ENCODE measurements around the gene RHEX. TPM values are rescaled to one million over a fixed set of nuclear protein-coding genes. Genes with fewer than 3 reads are reported as not detected.
"Not testable (repeated sequence)": the region's sequence is repeated elsewhere in the genome, so short reads cannot be mapped to it uniquely, and the experiment has no call there.

Gene RHEX
- polyA plus RNA-seq (2013, experiment 1 of 2): not detected
- polyA plus RNA-seq (2013, experiment 2 of 2): not detected

- not testable (repeated sequence) for H3K27me3 ChIP-seq (ENCODE audit: control insufficient read depth in 3 of 3, insufficient read depth in 3 of 3, low read depth in 1 of 3, low read length in 3 of 3); H3K18ac ChIP-seq (ENCODE audit: low read length); H2AK5ac ChIP-seq (ENCODE audit: low read depth, low read length); H3K36me3 ChIP-seq (replicated peaks in 1 of 2; ENCODE audit: control insufficient read depth in 2 of 2, insufficient read depth in 2 of 2, low read length in 2 of 2); H4K8ac ChIP-seq (ENCODE audit: low read depth, low read length); H3K4me2 ChIP-seq (ENCODE audit: insufficient read depth, low read length, poor library complexity, severe bottlenecking); H3K27ac ChIP-seq (replicated peaks; ENCODE audit: low read length); DNase-seq (ENCODE audit: low spot score); H4K91ac ChIP-seq (ENCODE audit: low read depth, low read length, poor library complexity); H2BK15ac ChIP-seq (ENCODE audit: low read length); H2BK5ac ChIP-seq (ENCODE audit: low read length); H3K4ac ChIP-seq (ENCODE audit: low read length); H2BK12ac ChIP-seq (ENCODE audit: low read length); H3K4me3 ChIP-seq (ENCODE audit: low read length in 2 of 2); H2BK120ac ChIP-seq (ENCODE audit: low read depth, low read length); H3K79me1 ChIP-seq (ENCODE audit: low read depth, low read length); H3K9me3 ChIP-seq (replicated peaks in 1 of 2; ENCODE audit: control insufficient read depth in 2 of 2, insufficient read depth in 1 of 2, low read depth in 1 of 2, low read length in 2 of 2); H3K23ac ChIP-seq (ENCODE audit: low read depth, low read length, poor library complexity); H3K9ac ChIP-seq (ENCODE audit: low read depth, low read length, poor library complexity); H3K4me1 ChIP-seq (ENCODE audit: control insufficient read depth in 2 of 2, insufficient read depth in 1 of 2, low read depth in 1 of 2, low read length in 2 of 2); H3K14ac ChIP-seq (ENCODE audit: low read length)
- H2AFZ ChIP-seq (ENCODE audit: low read length): peak within 1 kb of the TSS; percentile 26
- WGBS, 2 donors (ENCODE audit: extremely low coverage in 2 of 2, insufficient read length in 2 of 2, insufficient replicate concordance in 1 of 2): no CpG with 5 or more reads among the region's 17 CpGs
Measured at GRCh38 chr1:206052919-206053610, at the start of gene RHEX. TSS of gene RHEX (plus strand) at chr1:206053173. CDS start at chr1:206097829, 44,656 bp downstream.

- Histone ChIP-seq H2BK12ac (ENCODE audit: low read length) (peak overlapping the region; percentile 25), H3K23ac (ENCODE audit: low read depth, low read length, poor library complexity) (peak overlapping the region; percentile 11), H3K36me3 (replicated peaks in 1 of 2; ENCODE audit: control insufficient read depth in 2 of 2, insufficient read depth in 2 of 2, low read length in 2 of 2) (peaks cover 0 to 2% of the 10 kb centered on the region in 2 donors), H3K4me2 (ENCODE audit: insufficient read depth, low read length, poor library complexity, severe bottlenecking) (no peak overlapping the region), H2BK15ac (ENCODE audit: low read length) (no peak overlapping the region), H3K4me3 (ENCODE audit: low read length in 2 of 2) (peak overlapping the region in 1 of 2 donors; percentile 66), H2AFZ (ENCODE audit: low read length) (no peak overlapping the region), H3K4ac (ENCODE audit: low read length) (peak overlapping the region; percentile 66), H3K14ac (ENCODE audit: low read length) (peak overlapping the region; percentile 61), H3K4me1 (ENCODE audit: control insufficient read depth in 2 of 2, insufficient read depth in 1 of 2, low read depth in 1 of 2, low read length in 2 of 2) (peaks cover 0 to 9% of the 10 kb centered on the region in 2 donors), H3K79me1 (ENCODE audit: low read depth, low read length) (peaks cover 8% of the 10 kb centered on the region), H4K91ac (ENCODE audit: low read depth, low read length, poor library complexity) (peak overlapping the region; percentile 34), H2BK5ac (ENCODE audit: low read length) (peak overlapping the region; percentile 20), H3K27ac (replicated peaks; ENCODE audit: low read length) (no peak overlapping the region), H3K9me3 (replicated peaks in 1 of 2; ENCODE audit: control insufficient read depth in 2 of 2, insufficient read depth in 1 of 2, low read depth in 1 of 2, low read length in 2 of 2) (peaks cover 0 to 3% of the 10 kb centered on the region in 2 donors), H3K18ac (ENCODE audit: low read length) (peak overlapping the region; percentile 44), H3K9ac (ENCODE audit: low read depth, low read length, poor library complexity) (peak overlapping the region; percentile 54), H3K27me3 (ENCODE audit: control insufficient read depth in 3 of 3, insufficient read depth in 3 of 3, low read depth in 1 of 3, low read length in 3 of 3) (peaks cover 0 to 8% (median 0%) of the 10 kb centered on the region in 3 experiments), H4K8ac (ENCODE audit: low read depth, low read length) (no peak overlapping the region), H2BK120ac (ENCODE audit: low read depth, low read length) (no peak overlapping the region), H2AK5ac (ENCODE audit: low read depth, low read length) (peak overlapping the region; percentile 11)
- no peak for DNase-seq (ENCODE audit: low spot score)
- 100% methylated on average over 7 of the region's 7 CpGs; no CpG with 5 or more reads in 1 of the 2 donors for WGBS, 2 donors (ENCODE audit: extremely low coverage in 2 of 2, insufficient read length in 2 of 2, insufficient replicate concordance in 1 of 2)
Measured at GRCh38 chr1:206003854-206004800, 48.8 kb upstream of the RHEX start.

GRCh38 chr1:206004826-206005225 lies 48.1 kb upstream of the RHEX start:
- H3K27me3 ChIP-seq (ENCODE audit: control insufficient read depth in 3 of 3, insufficient read depth in 3 of 3, low read depth in 1 of 3, low read length in 3 of 3): peaks cover 0 to 8% (median 0%) of the 10 kb centered on the region in 3 experiments
- H2AK5ac ChIP-seq (ENCODE audit: low read depth, low read length): no peak overlapping the region
- H3K23ac ChIP-seq (ENCODE audit: low read depth, low read length, poor library complexity): peak overlapping the region; percentile 11
- H3K27ac ChIP-seq (replicated peaks; ENCODE audit: low read length): no peak overlapping the region
- no CpG with 5 or more reads among the region's 12 CpGs for WGBS, 2 donors (ENCODE audit: extremely low coverage in 2 of 2, insufficient read length in 2 of 2, insufficient replicate concordance in 1 of 2)
- H4K91ac ChIP-seq (ENCODE audit: low read depth, low read length, poor library complexity): no peak overlapping the region
- H3K79me1 ChIP-seq (ENCODE audit: low read depth, low read length): peaks cover 8% of the 10 kb centered on the region
- H4K8ac ChIP-seq (ENCODE audit: low read depth, low read length): no peak overlapping the region
- no peak overlapping the region for H2BK12ac ChIP-seq (ENCODE audit: low read length)
- peak overlapping the region; percentile 51 for H3K9ac ChIP-seq (ENCODE audit: low read depth, low read length, poor library complexity)
- H3K4ac ChIP-seq (ENCODE audit: low read length): no peak overlapping the region
- no peak overlapping the region for H2AFZ ChIP-seq (ENCODE audit: low read length)
- peak overlapping the region in 1 of 2 donors; percentile 56 for H3K4me3 ChIP-seq (ENCODE audit: low read length in 2 of 2)
- peaks cover 0 to 9% of the 10 kb centered on the region in 2 donors for H3K4me1 ChIP-seq (ENCODE audit: control insufficient read depth in 2 of 2, insufficient read depth in 1 of 2, low read depth in 1 of 2, low read length in 2 of 2)
- no peak overlapping the region for H2BK120ac ChIP-seq (ENCODE audit: low read depth, low read length)
- no peak overlapping the region for H2BK5ac ChIP-seq (ENCODE audit: low read length)
- H3K4me2 ChIP-seq (ENCODE audit: insufficient read depth, low read length, poor library complexity, severe bottlenecking): no peak overlapping the region
- H3K14ac ChIP-seq (ENCODE audit: low read length): peak overlapping the region; percentile 25
- H3K9me3 ChIP-seq (replicated peaks in 1 of 2; ENCODE audit: control insufficient read depth in 2 of 2, insufficient read depth in 1 of 2, low read depth in 1 of 2, low read length in 2 of 2): peaks cover 0 to 3% of the 10 kb centered on the region in 2 donors
- no peak overlapping the region for H2BK15ac ChIP-seq (ENCODE audit: low read length)
- no peak for DNase-seq (ENCODE audit: low spot score)
- no peak overlapping the region for H3K18ac ChIP-seq (ENCODE audit: low read length)
- peaks cover 0 to 2% of the 10 kb centered on the region in 2 donors for H3K36me3 ChIP-seq (replicated peaks in 1 of 2; ENCODE audit: control insufficient read depth in 2 of 2, insufficient read depth in 2 of 2, low read length in 2 of 2)

Measured in neuronal stem cell (in vitro differentiated cells).